BE2C (cell line): ENCODE measurements around the gene TAF1D.

Experiments
- DNase-seq: peaks from one replicate; pipeline ENCODE4 v3.0.0-alpha.2; 2020
- H3K27me3 ChIP-seq: fragments of 250-450 bp; sonication (Bioruptor Pico); 2 replicates; pipeline ENCODE4 v1.5.1; 2020; ENCODE audit warnings: mild to moderate bottlenecking
- H3K36me3 ChIP-seq: fragments of 250-450 bp; sonication (Bioruptor Pico); 2 replicates; pipeline ENCODE4 v1.5.1; 2020; ENCODE audit warnings: mild to moderate bottlenecking
- H3K4me1 ChIP-seq: fragments of 250-450 bp; sonication (Bioruptor Pico); 2 replicates; pipeline ENCODE4 v1.5.1; 2020
- H3K4me3 ChIP-seq: 2 replicates; pipeline ENCODE4 v1.5.1; 2011; ENCODE audit warnings: low read depth, low read length
- H3K9me3 ChIP-seq: fragments of 250-450 bp; sonication (Bioruptor Pico); 2 replicates; pipeline ENCODE4 v1.5.1; 2020
- TF ChIP-seq, protein P1 (sequence below): IDR thresholded peaks from 2 replicates; pipeline ENCODE4 v1.5.1; 2012; ENCODE audit warnings: mild to moderate bottlenecking, low read depth, low read length

The TAF1D gene

DNA sequence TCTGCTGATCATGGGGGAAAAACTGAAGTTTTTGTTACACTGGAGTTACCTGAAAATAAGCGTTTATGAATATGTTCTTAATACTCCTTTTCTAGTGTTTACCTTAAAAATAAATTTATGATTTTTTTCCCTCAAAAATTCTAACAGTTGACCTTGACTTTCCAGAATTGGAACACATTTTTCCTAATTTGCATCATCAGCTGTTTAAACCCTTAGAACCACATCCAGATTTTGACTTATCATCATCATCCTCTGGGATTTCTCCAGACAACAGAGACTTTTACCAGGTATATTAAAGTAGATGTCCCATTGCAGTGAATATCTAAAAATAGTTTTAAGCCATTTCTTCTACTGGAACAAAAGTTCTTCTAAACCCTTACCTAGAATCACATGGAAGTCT, 17.2 kb downstream of the TAF1D start:
- no peaks in the 10 kb centered on the region for H3K4me1 ChIP-seq
- H3K36me3 ChIP-seq: peaks cover 77% of the 10 kb centered on the region
- DNase-seq: no peak
- TF ChIP-seq, protein P1, sequence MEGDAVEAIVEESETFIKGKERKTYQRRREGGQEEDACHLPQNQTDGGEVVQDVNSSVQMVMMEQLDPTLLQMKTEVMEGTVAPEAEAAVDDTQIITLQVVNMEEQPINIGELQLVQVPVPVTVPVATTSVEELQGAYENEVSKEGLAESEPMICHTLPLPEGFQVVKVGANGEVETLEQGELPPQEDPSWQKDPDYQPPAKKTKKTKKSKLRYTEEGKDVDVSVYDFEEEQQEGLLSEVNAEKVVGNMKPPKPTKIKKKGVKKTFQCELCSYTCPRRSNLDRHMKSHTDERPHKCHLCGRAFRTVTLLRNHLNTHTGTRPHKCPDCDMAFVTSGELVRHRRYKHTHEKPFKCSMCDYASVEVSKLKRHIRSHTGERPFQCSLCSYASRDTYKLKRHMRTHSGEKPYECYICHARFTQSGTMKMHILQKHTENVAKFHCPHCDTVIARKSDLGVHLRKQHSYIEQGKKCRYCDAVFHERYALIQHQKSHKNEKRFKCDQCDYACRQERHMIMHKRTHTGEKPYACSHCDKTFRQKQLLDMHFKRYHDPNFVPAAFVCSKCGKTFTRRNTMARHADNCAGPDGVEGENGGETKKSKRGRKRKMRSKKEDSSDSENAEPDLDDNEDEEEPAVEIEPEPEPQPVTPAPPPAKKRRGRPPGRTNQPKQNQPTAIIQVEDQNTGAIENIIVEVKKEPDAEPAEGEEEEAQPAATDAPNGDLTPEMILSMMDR: no peak
- no peaks in the 10 kb centered on the region for H3K9me3 ChIP-seq
- H3K27me3 ChIP-seq: no peaks in the 10 kb centered on the region
- no peak overlapping the region for H3K4me3 ChIP-seq

GRCh38 chr11:93720522-93720921, 20.8 kb downstream of the TAF1D start:
- no peak for DNase-seq
- Histone ChIP-seq H3K36me3 (peaks cover 73% of the 10 kb centered on the region), H3K27me3 (no peaks in the 10 kb centered on the region), H3K4me1 (no peaks in the 10 kb centered on the region), H3K9me3 (no peaks in the 10 kb centered on the region), H3K4me3 (no peak overlapping the region)
- TF ChIP-seq, protein P1: no peak

DNA sequence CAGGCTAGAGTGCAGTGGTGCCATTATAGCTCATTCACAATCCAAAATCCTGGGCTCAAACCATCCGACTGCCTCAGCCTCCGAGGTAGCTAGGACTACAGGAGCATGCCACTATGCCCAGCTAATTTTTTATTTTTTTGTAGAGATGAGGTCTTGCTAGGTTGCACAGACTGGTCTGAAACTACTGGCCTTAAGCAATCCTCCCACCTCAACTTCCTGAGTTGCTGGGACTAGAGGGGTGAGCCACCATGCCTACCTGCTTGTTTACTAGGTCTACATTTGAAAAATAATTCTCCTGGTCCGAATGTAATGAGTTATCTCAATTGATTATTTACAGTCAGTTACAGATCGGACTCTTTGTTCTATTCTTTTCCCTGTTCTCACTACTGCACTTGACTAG, 22.0 kb downstream of the TAF1D start:
- no peak overlapping the region for H3K4me3 ChIP-seq
- no peaks in the 10 kb centered on the region for H3K4me1 ChIP-seq
- no peaks in the 10 kb centered on the region for H3K9me3 ChIP-seq
- H3K27me3 ChIP-seq: no peaks in the 10 kb centered on the region
- TF ChIP-seq, protein P1: no peak
- no peak for DNase-seq
- H3K36me3 ChIP-seq: peaks cover 73% of the 10 kb centered on the region

DNA sequence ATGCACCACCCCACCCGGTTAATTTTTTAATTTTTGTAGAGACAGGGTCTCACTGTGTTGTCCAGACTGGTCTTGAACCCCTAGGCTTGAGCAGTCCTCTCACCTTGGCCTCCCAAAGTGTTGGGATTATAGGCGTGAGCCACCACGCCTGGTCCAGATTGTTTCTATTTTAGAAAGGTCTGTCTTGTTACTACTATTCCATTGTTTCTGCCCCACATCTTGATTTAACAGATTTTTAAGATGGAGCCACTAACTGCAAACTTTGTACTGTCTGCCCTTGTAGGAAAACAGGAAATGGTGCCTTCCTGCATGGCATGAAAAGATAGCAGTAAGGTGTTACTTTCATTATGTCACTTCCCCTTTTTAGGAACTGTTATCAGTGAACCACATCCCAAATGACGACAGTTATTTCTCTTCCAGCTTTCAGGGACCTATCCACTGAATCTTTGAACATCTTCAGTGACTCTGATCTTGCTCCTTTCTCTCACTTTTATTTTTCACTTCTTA, 23.2 kb downstream of the TAF1D start:
- no peaks in the 10 kb centered on the region for H3K27me3 ChIP-seq
- peaks cover 66% of the 10 kb centered on the region for H3K36me3 ChIP-seq
- no peak overlapping the region for H3K4me3 ChIP-seq
- TF ChIP-seq, protein P1: no peak
- H3K9me3 ChIP-seq: no peaks in the 10 kb centered on the region
- H3K4me1 ChIP-seq: no peaks in the 10 kb centered on the region
- no peak for DNase-seq

- no peak for DNase-seq
- H3K36me3 ChIP-seq: peaks cover 65% of the 10 kb centered on the region
Measured at GRCh38 chr11:93717501-93717900, 23.8 kb downstream of the TAF1D start.

DNA sequence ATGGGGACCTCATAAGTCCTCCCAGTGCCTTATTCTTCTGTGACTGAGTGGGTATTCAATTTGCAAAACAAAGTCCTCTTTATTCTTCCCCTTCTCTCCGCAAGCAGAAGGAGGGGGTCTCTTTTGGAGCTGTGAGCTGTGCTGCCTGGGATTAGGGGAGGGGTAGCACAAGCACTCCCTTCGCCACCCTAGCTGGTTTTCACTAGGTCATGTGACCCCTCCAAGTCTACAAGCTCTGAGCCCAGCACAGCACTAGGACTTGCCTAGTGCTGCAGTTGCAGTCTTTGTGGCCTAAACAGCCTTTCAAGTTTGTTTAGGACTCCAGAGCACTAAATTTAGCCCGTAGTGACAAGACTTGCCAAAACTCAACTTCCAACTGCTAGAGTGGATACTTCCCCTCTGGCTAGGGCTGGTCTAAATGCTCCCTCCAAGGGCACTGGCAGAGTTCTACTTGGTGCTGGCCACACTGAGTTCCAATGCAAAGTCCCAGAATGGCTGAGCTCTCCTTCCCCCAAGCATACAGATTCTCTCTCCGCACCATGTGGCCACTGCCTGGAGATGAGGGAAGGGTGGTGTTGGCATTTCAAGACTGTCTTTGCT, 25.4 kb downstream of the TAF1D start:
- TF ChIP-seq, protein P1: no peak
- peaks cover 66% of the 10 kb centered on the region for H3K36me3 ChIP-seq
- no peaks in the 10 kb centered on the region for H3K9me3 ChIP-seq
- DNase-seq: no peak
- H3K27me3 ChIP-seq: no peaks in the 10 kb centered on the region
- no peaks in the 10 kb centered on the region for H3K4me1 ChIP-seq
- H3K4me3 ChIP-seq: no peak overlapping the region

More at GRCh38 chr11:93717501-93717900, 23.8 kb downstream of the TAF1D start:
- TF ChIP-seq, protein P1: no peak
- no peaks in the 10 kb centered on the region for H3K27me3 ChIP-seq
- no peaks in the 10 kb centered on the region for H3K9me3 ChIP-seq
- no peak overlapping the region for H3K4me3 ChIP-seq
- no peaks in the 10 kb centered on the region for H3K4me1 ChIP-seq
